ENCODE measurements around the gene ETV4.

DNA sequence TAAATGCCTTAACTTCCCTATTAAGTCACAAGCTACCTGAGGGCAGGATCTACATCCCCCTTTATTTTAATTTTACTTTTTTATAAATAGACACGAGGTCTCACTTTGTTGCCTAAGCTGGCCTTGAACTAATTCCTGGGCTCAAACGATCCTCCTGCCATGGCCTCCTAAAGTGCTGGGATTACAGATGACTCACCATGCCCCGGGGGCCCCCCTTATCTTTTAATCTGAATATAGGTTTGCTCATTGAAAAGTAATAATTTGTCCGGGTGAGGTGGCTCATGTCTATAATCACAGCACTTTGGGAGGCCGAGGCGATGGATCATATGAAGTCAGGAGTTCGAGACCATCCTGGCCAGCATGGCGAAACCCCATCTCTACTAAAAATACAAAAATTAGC, 14.2 kb downstream of the ETV4 start:
- TF ChIP-seq, protein P1, sequence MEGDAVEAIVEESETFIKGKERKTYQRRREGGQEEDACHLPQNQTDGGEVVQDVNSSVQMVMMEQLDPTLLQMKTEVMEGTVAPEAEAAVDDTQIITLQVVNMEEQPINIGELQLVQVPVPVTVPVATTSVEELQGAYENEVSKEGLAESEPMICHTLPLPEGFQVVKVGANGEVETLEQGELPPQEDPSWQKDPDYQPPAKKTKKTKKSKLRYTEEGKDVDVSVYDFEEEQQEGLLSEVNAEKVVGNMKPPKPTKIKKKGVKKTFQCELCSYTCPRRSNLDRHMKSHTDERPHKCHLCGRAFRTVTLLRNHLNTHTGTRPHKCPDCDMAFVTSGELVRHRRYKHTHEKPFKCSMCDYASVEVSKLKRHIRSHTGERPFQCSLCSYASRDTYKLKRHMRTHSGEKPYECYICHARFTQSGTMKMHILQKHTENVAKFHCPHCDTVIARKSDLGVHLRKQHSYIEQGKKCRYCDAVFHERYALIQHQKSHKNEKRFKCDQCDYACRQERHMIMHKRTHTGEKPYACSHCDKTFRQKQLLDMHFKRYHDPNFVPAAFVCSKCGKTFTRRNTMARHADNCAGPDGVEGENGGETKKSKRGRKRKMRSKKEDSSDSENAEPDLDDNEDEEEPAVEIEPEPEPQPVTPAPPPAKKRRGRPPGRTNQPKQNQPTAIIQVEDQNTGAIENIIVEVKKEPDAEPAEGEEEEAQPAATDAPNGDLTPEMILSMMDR (IDR thresholded peaks at IDR 0.05), result no peak
- TF ChIP-seq POLR2A (IDR thresholded peaks at IDR 0.05), result no peak
